NCI-H460 (cell line): ENCODE data around the gene CDC14A. TPM values are rescaled to one million over a fixed set of nuclear protein-coding genes. Genes with fewer than 3 reads are reported as not detected.
A peak's percentile ranks its signal among the peaks of the same experiment; 100 is the strongest.

Source experiments
- DNase-seq: peaks from one replicate; pipeline ENCODE4 v3.0.0-alpha.2; 2016; ENCODE audit warnings: low read depth; ENCODE audit errors: extremely low read depth
- total RNA-seq: library from RNA; depleted of rRNA; stranded (reverse); fragments of >200 nt; shearing (Covaris generic); gene quantifications from 2 replicates; pipeline ENCODE4 v1.2.3, GENCODE V29; 2014

The CDC14A gene
- total RNA-seq, 1 experiment from 2014 or later: 4.6 TPM

GRCh38 chr1:100478816-100479215 is 126.5 kb downstream of the CDC14A start:
- DNase-seq: no peak

- no peak for DNase-seq
Observed at GRCh38 chr1:100479620-100480338, 127.5 kb downstream of the CDC14A start.

- DNase-seq: no peak
Observed at GRCh38 chr1:100481303-100481702, 129.0 kb downstream of the CDC14A start.

GRCh38 chr1:100482167-100482566 is 129.9 kb downstream of the CDC14A start:
- no peak for DNase-seq

- DNase-seq: no peak
Observed at GRCh38 chr1:100482748-100483147, 130.4 kb downstream of the CDC14A start.

- DNase-seq: no peak
Observed at GRCh38 chr1:100483230-100483629, 130.9 kb downstream of the CDC14A start.

GRCh38 chr1:100485855-100486258 is 133.6 kb downstream of the CDC14A start:
- DNase-seq: no peak

- no peak for DNase-seq
Observed at GRCh38 chr1:100494393-100495084, 142.2 kb downstream of the CDC14A start.

GRCh38 chr1:100496896-100497295 is 144.6 kb downstream of the CDC14A start:
- DNase-seq: no peak

GRCh38 chr1:100497796-100498195 is 145.5 kb downstream of the CDC14A start:
- DNase-seq: no peak

- DNase-seq: no peak
Observed at GRCh38 chr1:100499194-100499811, 147.0 kb downstream of the CDC14A start.

GRCh38 chr1:100502052-100502792 is 149.9 kb downstream of the CDC14A start:
- peak; percentile 8 for DNase-seq

GRCh38 chr1:100506217-100506616 is 153.9 kb downstream of the CDC14A start:
- DNase-seq: no peak

- DNase-seq: no peak
Observed at GRCh38 chr1:100510451-100510850, 158.1 kb downstream of the CDC14A start.

- DNase-seq: no peak
Observed at GRCh38 chr1:100511058-100511457, 158.8 kb downstream of the CDC14A start.

- no peak for DNase-seq
Observed at GRCh38 chr1:100511773-100512172, 159.5 kb downstream of the CDC14A start.

GRCh38 chr1:100512803-100513352 is 160.6 kb downstream of the CDC14A start:
- DNase-seq: no peak

- DNase-seq: no peak
Observed at GRCh38 chr1:100516857-100517256, 164.6 kb downstream of the CDC14A start.

- no peak for DNase-seq
Observed at GRCh38 chr1:100517515-100517914, 165.2 kb downstream of the CDC14A start.

GRCh38 chr1:100518023-100518422 is 165.7 kb downstream of the CDC14A start:
- no peak for DNase-seq
